ENCODE results near the gene SBK3. TPM values are rescaled to one million over a fixed set of nuclear protein-coding genes. Genes with fewer than 3 reads are reported as not detected.
A peak's percentile ranks its signal among the peaks of the same experiment; 100 is the strongest.

The SBK3 gene
- total RNA-seq, 6 experiments from 2014 or later = 0.33 to 0.56 TPM; not detected in 4

DNA sequence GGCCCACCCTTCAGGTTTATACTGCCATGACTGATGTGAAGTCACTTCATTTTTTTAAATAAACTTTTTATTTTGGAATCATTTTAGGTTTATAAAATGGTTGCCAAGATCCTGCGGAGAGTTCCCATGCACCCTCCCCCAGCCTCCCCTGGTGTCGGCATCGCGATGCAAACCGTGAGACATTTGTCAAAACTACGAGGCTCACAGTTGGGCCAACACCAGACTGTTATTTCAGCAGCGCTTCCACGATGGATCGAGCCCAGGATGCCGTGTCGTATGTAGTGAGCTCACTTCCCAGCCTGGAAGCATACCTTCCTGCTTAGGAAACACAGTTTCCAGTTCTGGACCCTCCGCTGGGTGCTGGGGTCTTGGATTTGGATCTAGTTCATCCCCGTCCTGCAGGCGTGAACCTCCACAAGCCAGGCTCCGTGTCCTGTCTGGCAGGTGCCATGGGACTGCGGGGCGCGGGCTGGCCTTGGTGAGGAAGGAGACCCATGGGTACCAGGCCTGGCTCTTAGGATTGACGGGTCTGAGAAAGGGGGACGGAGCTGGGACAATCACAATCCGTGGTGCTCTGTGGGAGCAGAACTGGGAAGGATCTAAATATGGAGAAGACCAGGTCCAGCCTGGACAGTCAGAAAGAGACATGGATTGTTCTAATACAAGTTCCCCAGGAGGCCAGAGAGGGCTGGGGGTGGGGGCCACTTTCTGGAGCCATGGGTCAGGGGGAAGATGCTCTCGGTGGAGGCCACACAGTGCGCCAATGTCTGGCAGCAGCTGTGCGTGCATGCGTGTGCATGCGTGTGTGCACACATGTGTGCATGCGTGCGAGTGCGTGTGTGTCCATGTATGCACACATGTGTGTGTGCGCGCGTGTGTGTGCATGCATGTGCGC lies 6.0 kb downstream of the SBK3 start:
- ATAC-seq (no peak), DNase-seq (no peak)
- intact Hi-C loops (cut with DNase I) = no loop called here
- H3K27ac ChIP-seq = no peak overlapping the region
- WGBS (ENCODE audit: insufficient coverage, low coverage, low lambda C conversion rate, missing lambda C conversion rate) = 77% methylated on average over 18 of the region's 33 CpGs
- no peaks in the 10 kb centered on the region for H3K27me3 ChIP-seq
- H3K4me3 ChIP-seq = no peak overlapping the region
- H3K9me3 ChIP-seq = no peaks in the 10 kb centered on the region
- no peak for TF ChIP-seq POLR2A (IDR thresholded peaks at IDR 0.05)
- TF ChIP-seq, protein P1, sequence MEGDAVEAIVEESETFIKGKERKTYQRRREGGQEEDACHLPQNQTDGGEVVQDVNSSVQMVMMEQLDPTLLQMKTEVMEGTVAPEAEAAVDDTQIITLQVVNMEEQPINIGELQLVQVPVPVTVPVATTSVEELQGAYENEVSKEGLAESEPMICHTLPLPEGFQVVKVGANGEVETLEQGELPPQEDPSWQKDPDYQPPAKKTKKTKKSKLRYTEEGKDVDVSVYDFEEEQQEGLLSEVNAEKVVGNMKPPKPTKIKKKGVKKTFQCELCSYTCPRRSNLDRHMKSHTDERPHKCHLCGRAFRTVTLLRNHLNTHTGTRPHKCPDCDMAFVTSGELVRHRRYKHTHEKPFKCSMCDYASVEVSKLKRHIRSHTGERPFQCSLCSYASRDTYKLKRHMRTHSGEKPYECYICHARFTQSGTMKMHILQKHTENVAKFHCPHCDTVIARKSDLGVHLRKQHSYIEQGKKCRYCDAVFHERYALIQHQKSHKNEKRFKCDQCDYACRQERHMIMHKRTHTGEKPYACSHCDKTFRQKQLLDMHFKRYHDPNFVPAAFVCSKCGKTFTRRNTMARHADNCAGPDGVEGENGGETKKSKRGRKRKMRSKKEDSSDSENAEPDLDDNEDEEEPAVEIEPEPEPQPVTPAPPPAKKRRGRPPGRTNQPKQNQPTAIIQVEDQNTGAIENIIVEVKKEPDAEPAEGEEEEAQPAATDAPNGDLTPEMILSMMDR (IDR thresholded peaks at IDR 0.05) = no peak
- no peaks in the 10 kb centered on the region for H3K4me1 ChIP-seq
- no peaks in the 10 kb centered on the region for H3K36me3 ChIP-seq

DNA sequence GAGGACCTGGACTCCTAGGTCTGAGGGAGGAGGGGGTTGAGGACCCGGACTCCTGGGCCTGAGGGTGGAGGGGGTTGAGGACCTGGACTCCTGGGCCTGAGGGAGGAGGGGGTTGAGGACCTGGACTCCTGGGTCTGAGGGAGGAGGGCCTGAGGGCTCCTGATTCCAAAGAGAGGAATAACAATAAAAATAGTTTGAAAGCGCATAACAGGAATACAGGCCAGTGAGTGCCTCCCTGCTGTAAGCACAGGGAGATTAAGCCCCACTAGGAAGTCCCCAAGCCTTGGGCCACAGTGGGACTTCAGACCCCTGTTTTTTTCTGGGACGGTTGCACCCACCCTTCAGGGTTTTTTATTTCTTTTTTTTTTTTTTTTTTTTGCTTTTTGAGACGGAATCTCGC lies 7.2 kb downstream of the SBK3 start:
- no peaks in the 10 kb centered on the region for H3K36me3 ChIP-seq
- intact Hi-C loops (cut with DNase I) = no loop called here
- H3K4me1 ChIP-seq = no peaks in the 10 kb centered on the region
- no peaks in the 10 kb centered on the region for H3K27me3 ChIP-seq
- H3K27ac ChIP-seq = no peak overlapping the region
- ATAC-seq (no peak), DNase-seq (no peak)
- H3K9me3 ChIP-seq = no peaks in the 10 kb centered on the region
- TF ChIP-seq, protein P1 (IDR thresholded peaks at IDR 0.05) = no peak
- no peak for TF ChIP-seq POLR2A (IDR thresholded peaks at IDR 0.05)
- 46% methylated on average over 2 of the region's 5 CpGs for WGBS (ENCODE audit: insufficient coverage, low coverage, low lambda C conversion rate, missing lambda C conversion rate)
- H3K4me3 ChIP-seq = no peak overlapping the region

DNA sequence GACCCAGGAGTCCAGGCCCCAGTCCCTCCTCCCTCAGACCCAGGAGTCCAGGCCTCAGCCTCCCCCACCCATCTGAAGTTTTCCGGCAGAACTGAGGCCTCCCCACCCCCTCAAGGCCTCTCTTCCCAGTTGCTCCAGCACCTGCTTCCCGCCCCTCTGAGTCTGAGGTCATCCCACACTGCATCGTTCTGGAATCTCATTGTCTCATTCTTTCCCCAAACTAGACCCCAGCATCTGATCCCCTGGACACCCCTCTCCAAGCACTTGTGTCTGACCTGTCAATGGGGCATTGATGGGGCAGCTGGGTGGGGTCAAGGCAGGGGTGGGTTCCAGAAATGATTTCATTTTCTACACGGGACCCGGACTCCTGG lies 7.6 kb downstream of the SBK3 start:
- ATAC-seq (no peak), DNase-seq (no peak)
- intact Hi-C loops (cut with DNase I) = no loop called here
- H3K4me3 ChIP-seq = no peak overlapping the region
- H3K9me3 ChIP-seq = no peaks in the 10 kb centered on the region
- no peak overlapping the region for H3K27ac ChIP-seq
- no peaks in the 10 kb centered on the region for H3K27me3 ChIP-seq
- no peak for TF ChIP-seq POLR2A (IDR thresholded peaks at IDR 0.05)
- TF ChIP-seq, protein P1 (IDR thresholded peaks at IDR 0.05) = no peak
- 63% methylated on average over 5 of the region's 5 CpGs for WGBS (ENCODE audit: insufficient coverage, low coverage, low lambda C conversion rate, missing lambda C conversion rate)
- no peaks in the 10 kb centered on the region for H3K36me3 ChIP-seq
- no peaks in the 10 kb centered on the region for H3K4me1 ChIP-seq

DNA sequence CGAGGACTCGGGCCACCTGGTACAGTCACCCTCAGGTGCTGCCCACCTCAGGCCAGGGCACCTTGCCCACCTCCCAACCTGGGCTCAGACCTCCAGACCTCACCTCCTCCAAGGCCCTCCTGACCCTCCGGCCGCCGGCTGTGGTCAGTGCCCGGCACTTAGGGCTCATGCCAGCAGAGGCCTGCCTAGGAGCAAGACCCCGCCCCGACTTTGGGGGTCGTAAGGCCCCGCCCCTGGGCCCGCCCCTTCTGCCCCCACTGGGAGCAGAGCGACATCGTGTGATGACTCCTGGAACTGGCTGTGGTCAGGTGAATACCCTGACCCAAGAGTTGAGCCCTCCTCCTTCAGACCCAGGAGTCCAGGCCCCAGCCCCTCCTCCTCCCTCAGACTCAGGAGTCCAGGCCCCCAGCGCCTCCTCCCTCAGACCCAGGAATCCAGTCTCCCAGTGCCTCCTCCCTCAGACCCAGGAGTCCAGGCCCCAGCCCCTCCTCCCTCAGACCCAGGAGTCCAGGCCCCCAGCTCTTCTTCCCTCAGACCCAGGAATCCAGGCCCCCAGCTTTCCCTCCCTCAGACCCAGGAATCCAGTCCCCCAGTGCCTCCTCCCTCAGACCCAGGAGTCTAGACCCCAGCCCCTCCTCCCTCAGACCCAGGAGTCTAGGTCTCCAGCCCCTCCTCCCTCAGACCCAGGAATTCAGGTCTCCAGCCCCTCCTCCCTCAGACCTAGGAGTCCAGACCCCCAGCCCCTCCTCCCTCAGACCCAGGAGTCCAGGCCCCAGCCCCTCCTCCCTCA lies 8.2 kb downstream of the SBK3 start, which contains the start of gene SBK2:
SBK2 (minus strand) TSS at position 183 of the 790 bp plus-strand sequence. CDS start 839 bp downstream, outside the sequence.
- Histone ChIP-seq H3K9me3 (no peaks in the 10 kb centered on the region), H3K4me1 (no peaks in the 10 kb centered on the region), H3K27me3 (no peaks in the 10 kb centered on the region), H3K4me3 (no peak within 1 kb of the TSS), H3K36me3 (no peaks in the 10 kb centered on the region), H3K27ac (no peak within 1 kb of the TSS)
- ATAC-seq (peak in 1 of 4 donors; percentile 31), DNase-seq (no peak)
- intact Hi-C loops (cut with DNase I) = no loop called here
- no peak for TF ChIP-seq POLR2A (IDR thresholded peaks at IDR 0.05)
- TF ChIP-seq, protein P1 (IDR thresholded peaks at IDR 0.05) = no peak
- WGBS (ENCODE audit: insufficient coverage, low coverage, low lambda C conversion rate, missing lambda C conversion rate) = no CpG with 5 or more reads among the region's 14 CpGs
